OCI-LY1 (cell line): Measurements from ENCODE around the gene PBX1.

Source experiments
- CTCF ChIP-seq: fragments of 200-600 bp; sonication (generic), shearing (Covaris generic); IDR thresholded peaks from 2 replicates; pipeline ENCODE4 v1.5.1; 2017; ENCODE audit warnings: mild to moderate bottlenecking, antibody characterized with exemption, low read length, moderate library complexity, mixed read lengths
- EZH2 ChIP-seq: fragments of 200-600 bp; sonication (generic), shearing (Covaris generic); IDR thresholded peaks from 2 replicates; pipeline ENCODE4 v1.8.0; 2017; ENCODE audit warnings: borderline replicate concordance, mixed run types, mild to moderate bottlenecking, antibody characterized with exemption, low read length, moderate library complexity, mixed read lengths

GRCh38 chr1:164707868-164708331 is 148.9 kb downstream of the PBX1 start:
- no peak for TF ChIP-seq CTCF
- no peak for TF ChIP-seq EZH2
